ENCODE results near the gene CERS6.

- no peak for TF ChIP-seq MYC (IDR thresholded peaks at IDR 0.05; ENCODE audit: insufficient read depth, insufficient read length, insufficient replicate concordance, low read length, severe bottlenecking)
- TF ChIP-seq, protein P1, sequence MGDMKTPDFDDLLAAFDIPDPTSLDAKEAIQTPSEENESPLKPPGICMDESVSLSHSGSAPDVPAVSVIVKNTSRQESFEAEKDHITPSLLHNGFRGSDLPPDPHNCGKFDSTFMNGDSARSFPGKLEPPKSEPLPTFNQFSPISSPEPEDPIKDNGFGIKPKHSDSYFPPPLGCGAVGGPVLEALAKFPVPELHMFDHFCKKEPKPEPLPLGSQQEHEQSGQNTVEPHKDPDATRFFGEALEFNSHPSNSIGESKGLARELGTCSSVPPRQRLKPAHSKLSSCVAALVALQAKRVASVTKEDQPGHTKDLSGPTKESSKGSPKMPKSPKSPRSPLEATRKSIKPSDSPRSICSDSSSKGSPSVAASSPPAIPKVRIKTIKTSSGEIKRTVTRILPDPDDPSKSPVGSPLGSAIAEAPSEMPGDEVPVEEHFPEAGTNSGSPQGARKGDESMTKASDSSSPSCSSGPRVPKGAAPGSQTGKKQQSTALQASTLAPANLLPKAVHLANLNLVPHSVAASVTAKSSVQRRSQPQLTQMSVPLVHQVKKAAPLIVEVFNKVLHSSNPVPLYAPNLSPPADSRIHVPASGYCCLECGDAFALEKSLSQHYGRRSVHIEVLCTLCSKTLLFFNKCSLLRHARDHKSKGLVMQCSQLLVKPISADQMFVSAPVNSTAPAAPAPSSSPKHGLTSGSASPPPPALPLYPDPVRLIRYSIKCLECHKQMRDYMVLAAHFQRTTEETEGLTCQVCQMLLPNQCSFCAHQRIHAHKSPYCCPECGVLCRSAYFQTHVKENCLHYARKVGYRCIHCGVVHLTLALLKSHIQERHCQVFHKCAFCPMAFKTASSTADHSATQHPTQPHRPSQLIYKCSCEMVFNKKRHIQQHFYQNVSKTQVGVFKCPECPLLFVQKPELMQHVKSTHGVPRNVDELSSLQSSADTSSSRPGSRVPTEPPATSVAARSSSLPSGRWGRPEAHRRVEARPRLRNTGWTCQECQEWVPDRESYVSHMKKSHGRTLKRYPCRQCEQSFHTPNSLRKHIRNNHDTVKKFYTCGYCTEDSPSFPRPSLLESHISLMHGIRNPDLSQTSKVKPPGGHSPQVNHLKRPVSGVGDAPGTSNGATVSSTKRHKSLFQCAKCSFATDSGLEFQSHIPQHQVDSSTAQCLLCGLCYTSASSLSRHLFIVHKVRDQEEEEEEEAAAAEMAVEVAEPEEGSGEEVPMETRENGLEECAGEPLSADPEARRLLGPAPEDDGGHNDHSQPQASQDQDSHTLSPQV (IDR thresholded peaks at IDR 0.05), result no peak
- no peak for TF ChIP-seq TAF1 (IDR thresholded peaks at IDR 0.05; ENCODE audit: borderline replicate concordance, low read depth, low read length)
- TF ChIP-seq GATAD2B (conservative IDR thresholded peaks at IDR 0.05; ENCODE audit: low read depth), result no peak
- TF ChIP-seq CHD4 (IDR thresholded peaks at IDR 0.05), result no peak
- TF ChIP-seq CTCF (IDR thresholded peaks at IDR 0.05 in 2 of 3, conservative IDR thresholded peaks at IDR 0.05 in 1 of 3; ENCODE audit: control insufficient read depth in 2 of 3, extremely low read depth in 1 of 3, insufficient read depth in 1 of 3, low read depth in 3 of 3, low read length in 3 of 3), result no peak
- TF ChIP-seq TCF12 (IDR thresholded peaks at IDR 0.05; ENCODE audit: low read depth, low read length), result no peak
Measured at GRCh38 chr2:168459256-168459655, 3.2 kb downstream of the CERS6 start.

Data from GM12878 (cell line).